22Rv1 (cell line): ENCODE results near the gene DYNLT2.

ENCODE experiments used
- ZFX ChIP-seq: fragments of 450-650 bp; IDR thresholded peaks from 2 replicates; pipeline ENCODE4 v1.6.1; 2017; ENCODE audit warnings: antibody characterized with exemption, borderline replicate concordance
- TF ChIP-seq, protein P1 (sequence below): fragments of 450-650 bp; IDR thresholded peaks from 2 replicates; pipeline ENCODE4 v1.5.1; 2017; ENCODE audit warnings: mild to moderate bottlenecking

DNA sequence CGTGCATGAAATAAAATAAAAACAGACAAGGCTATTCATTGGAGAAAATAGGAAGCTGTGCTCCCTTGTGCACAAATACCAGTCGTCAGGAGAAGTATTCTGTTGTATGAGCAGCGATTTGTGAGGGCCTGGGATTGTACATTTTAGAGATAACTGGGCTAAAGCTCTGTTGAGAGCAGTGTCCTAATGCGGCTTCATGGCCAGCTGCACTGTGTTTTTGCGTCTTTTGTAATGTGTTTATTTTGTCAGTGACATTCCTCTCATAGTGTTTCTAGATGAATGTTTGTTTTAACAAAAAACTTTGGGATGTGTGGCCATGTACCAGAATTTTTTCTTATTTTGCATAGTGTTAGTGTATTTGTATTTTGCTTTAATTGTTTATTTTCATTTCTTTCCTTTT lies 14.9 kb upstream of the DYNLT2 start:
- TF ChIP-seq, protein P1, sequence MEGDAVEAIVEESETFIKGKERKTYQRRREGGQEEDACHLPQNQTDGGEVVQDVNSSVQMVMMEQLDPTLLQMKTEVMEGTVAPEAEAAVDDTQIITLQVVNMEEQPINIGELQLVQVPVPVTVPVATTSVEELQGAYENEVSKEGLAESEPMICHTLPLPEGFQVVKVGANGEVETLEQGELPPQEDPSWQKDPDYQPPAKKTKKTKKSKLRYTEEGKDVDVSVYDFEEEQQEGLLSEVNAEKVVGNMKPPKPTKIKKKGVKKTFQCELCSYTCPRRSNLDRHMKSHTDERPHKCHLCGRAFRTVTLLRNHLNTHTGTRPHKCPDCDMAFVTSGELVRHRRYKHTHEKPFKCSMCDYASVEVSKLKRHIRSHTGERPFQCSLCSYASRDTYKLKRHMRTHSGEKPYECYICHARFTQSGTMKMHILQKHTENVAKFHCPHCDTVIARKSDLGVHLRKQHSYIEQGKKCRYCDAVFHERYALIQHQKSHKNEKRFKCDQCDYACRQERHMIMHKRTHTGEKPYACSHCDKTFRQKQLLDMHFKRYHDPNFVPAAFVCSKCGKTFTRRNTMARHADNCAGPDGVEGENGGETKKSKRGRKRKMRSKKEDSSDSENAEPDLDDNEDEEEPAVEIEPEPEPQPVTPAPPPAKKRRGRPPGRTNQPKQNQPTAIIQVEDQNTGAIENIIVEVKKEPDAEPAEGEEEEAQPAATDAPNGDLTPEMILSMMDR = no peak
- no peak for TF ChIP-seq ZFX
